Fibroblast of pulmonary artery (primary cell): ENCODE results near the gene DDO.

Experiments used
- DNase-seq: peaks from one replicate; pipeline ENCODE4 v3.0.0-alpha.2; 2010; ENCODE audit warnings: low read depth
- H3K4me3 ChIP-seq: replicated peaks from 2 replicates; pipeline ENCODE4 v1.5.1; 2011; ENCODE audit warnings: low read depth, mild to moderate bottlenecking, control low read depth, low read length, moderate library complexity
- TF ChIP-seq, protein P1 (sequence below): IDR thresholded peaks from 2 replicates; pipeline ENCODE4 v1.5.1; 2011; ENCODE audit warnings: mild to moderate bottlenecking, control low read depth, low read length, inconsistent platforms; ENCODE audit errors: missing control alignments

Gene DDO

DNA sequence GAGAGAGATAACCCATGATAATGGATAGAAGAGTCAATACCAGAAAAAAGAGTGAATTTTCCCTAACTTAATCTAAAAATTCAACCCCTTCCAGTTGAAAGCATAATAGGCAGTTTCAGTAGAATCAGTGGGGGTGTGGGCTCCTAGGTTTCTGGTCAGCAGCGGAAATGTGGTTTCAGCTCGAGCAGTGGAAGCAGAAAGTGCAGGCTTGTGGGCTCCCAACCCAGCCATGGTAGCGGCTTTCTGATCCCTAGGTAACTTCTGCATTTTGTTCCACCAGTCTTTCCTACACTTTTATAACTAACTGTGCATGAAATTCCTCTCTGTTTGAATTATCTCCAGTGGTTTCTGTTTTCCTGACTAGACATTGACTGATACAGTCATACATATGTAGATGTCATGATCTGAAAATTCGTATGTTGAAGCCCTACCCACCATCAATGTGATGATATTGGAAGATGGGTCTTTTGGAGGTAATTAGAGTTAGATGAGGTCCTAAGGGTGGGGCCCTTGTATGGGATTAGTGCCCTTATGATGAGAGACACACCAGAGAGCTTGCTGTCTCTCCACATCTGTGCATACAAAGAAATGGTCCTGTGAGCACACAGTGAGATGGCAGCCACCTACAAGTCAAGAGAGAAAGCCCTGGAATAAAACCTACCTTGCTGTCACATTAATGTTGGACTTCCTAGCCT, 6.5 kb upstream of the DDO start:
- TF ChIP-seq, protein P1, sequence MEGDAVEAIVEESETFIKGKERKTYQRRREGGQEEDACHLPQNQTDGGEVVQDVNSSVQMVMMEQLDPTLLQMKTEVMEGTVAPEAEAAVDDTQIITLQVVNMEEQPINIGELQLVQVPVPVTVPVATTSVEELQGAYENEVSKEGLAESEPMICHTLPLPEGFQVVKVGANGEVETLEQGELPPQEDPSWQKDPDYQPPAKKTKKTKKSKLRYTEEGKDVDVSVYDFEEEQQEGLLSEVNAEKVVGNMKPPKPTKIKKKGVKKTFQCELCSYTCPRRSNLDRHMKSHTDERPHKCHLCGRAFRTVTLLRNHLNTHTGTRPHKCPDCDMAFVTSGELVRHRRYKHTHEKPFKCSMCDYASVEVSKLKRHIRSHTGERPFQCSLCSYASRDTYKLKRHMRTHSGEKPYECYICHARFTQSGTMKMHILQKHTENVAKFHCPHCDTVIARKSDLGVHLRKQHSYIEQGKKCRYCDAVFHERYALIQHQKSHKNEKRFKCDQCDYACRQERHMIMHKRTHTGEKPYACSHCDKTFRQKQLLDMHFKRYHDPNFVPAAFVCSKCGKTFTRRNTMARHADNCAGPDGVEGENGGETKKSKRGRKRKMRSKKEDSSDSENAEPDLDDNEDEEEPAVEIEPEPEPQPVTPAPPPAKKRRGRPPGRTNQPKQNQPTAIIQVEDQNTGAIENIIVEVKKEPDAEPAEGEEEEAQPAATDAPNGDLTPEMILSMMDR: no peak
- DNase-seq: no peak
- no peak overlapping the region for H3K4me3 ChIP-seq

DNA sequence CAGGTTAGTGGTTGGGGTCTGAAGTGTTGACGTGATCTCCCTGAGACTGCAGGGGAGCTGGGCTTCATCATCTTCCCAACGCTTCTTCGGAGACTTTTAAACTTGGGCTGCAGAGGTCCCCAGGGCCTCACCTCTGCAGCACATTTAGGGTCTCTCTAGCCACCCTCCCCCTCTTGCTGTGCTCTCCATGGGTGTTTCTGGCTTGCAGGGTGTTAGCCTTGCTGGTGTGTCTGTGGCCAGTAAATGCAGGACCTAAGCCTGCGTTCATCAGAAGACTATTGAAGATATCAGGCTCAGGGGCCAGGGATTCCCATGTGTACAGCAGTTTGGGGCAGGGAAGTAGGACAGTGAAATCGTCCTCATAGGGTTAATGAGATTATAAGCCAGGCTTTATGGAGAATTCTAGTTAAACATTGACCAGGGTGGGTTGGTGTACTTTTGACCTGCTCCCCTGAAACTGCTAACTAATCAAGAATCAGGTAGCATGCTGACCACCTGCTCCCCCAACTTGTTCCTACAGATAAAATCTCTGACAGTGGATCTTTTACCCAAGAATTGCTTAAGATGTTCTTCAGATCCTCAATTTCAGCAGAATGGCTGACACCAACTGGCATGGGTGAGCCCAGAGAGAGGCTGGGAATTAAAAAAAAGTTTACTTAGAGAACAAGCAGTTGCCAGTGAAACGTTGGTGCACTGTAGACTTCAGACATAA, 3.8 kb upstream of the DDO start:
- no peak for DNase-seq
- H3K4me3 ChIP-seq: no peak overlapping the region
- TF ChIP-seq, protein P1: no peak

DNA sequence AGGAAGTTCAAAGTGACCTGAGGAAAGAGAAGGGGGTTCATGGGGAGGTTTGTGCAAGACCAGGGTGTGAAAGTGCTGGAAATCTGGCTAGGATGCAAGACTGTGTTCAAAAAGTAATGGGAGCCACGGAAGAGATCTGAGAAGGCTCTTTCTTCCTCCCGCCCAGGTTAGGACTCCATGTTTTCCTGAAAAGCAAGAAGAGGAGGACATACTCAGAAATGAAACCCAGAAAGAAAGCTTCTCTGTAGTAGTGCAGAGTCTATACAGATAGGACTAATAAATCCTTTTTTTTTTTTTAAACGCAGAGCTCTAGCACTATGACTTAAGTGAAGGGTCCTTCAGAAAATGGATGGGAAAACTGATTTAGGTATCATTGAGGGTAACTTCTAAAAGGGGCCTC, 3.2 kb upstream of the DDO start:
- TF ChIP-seq, protein P1: no peak
- no peak for DNase-seq
- H3K4me3 ChIP-seq: no peak overlapping the region

DNA sequence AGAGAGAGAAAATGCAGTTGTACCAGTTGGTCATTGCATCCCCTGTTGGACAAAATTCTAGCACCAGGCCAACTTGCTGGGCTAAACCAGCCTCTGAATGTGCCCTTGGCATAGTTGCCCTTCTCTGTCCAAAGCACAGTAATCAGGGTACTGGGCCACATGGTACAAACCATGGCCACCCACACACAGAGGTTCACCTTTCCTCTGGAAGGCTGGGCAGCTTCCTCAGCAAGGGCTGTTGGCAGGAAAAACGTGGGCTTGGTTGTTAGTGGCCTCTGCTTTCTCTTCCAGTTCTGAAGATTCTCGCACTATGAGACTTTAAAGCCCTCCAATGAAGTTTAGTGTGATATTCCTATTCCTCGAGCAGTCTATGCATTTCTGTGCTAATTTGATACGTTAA, 706 bp downstream of the DDO start:
- TF ChIP-seq, protein P1: no peak
- no peak overlapping the region for H3K4me3 ChIP-seq
- DNase-seq: no peak

DNA sequence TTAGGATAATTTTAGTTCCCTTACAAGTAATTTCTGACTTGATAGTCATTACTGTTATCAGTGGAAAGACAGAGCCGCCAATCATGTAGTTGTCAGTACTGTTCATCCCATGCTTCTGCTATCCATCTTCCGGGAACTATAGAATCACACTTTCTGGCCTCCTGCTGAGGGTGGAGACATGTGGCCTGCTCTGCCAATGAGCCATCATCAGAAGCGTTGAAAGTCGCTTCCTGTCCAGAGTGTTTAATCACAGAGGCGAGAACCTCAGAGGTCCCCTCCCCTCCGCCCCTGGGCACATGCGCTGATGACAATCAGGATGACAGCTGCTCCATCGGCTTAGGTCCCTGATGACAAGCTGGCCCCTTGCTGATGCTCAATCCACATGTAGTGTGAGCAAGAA, 3.0 kb downstream of the DDO start:
- no peak overlapping the region for H3K4me3 ChIP-seq
- TF ChIP-seq, protein P1: no peak
- DNase-seq: peak; percentile 4

DNA sequence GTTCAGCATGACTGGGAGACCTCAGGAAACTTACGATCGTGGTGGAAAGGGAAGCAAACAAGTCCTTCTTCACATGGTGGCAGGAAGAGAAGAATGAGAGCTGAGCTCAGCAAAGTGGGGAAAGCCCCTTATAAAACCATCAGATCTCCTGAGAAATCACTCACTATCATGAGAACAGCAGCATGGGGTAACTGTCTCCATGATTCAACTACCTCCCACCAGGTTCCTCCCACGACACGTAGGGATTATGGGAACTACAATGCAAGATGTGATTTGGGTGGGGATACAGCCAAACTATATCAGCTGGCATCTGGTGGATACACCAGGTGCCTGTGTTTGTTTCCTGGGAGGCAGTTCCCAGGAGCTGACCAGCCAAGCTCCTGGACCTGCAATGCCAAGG, 4.9 kb downstream of the DDO start:
- no peak overlapping the region for H3K4me3 ChIP-seq
- TF ChIP-seq, protein P1: no peak
- no peak for DNase-seq
